Esophagus muscularis mucosa (tissue), 3 donors: ENCODE results near the gene RXFP3.

Experiments
- EP300 ChIP-seq: sonication (generic); formaldehyde crosslinking; IDR thresholded peaks from one replicate; pipeline ENCODE4 v1.6.1; 2017; ENCODE audit warnings: antibody characterized with exemption
- TF ChIP-seq, protein P1 (sequence below), 3 experiments: fragments of 200-600 bp in 2 of 3; fragments of 450-650 bp in 1 of 3; sonication (generic) in 2 of 3; IDR thresholded peaks; one replicate each; pipeline ENCODE4 v1.5.1; 2017 to 2019; ENCODE audit warnings: antibody characterized with exemption in 3 of 3, mild to moderate bottlenecking in 2 of 3, moderate library complexity in 1 of 3

DNA sequence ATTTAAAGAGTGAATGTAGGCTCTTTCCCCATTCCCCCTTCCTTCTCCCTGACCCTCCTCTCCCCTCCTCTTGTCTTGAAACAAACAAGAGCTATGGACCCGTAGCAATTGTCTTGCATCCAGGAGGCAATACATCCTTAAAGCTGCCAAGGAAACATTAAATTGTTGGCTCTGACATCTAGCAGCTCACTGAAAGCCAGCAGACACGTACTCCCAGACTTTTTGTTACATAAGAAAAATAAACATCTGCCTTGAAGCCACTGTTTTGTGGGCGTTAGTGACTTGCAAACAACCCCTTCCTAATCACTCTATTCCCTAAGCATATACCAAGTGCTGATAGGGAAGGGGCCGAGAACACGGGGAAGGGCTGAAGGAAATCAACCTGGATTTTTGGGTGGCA is 39.7 kb downstream of the RXFP3 start:
- TF ChIP-seq, protein P1, sequence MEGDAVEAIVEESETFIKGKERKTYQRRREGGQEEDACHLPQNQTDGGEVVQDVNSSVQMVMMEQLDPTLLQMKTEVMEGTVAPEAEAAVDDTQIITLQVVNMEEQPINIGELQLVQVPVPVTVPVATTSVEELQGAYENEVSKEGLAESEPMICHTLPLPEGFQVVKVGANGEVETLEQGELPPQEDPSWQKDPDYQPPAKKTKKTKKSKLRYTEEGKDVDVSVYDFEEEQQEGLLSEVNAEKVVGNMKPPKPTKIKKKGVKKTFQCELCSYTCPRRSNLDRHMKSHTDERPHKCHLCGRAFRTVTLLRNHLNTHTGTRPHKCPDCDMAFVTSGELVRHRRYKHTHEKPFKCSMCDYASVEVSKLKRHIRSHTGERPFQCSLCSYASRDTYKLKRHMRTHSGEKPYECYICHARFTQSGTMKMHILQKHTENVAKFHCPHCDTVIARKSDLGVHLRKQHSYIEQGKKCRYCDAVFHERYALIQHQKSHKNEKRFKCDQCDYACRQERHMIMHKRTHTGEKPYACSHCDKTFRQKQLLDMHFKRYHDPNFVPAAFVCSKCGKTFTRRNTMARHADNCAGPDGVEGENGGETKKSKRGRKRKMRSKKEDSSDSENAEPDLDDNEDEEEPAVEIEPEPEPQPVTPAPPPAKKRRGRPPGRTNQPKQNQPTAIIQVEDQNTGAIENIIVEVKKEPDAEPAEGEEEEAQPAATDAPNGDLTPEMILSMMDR (IDR thresholded peaks at IDR 0.05) = no peak
- no peak for TF ChIP-seq EP300
